Activated T-cell treated with anti-CD3 and anti-CD28 coated beads, Interleukin-2, amount 50 U/mL, for 1 hour (primary cell): Measurements from ENCODE around the gene THAP6.
"Not testable (repeated sequence)": the region's sequence is repeated elsewhere in the genome, so short reads cannot be mapped to it uniquely, and the experiment has no call there.

Source experiments
- DNase-seq: peaks from one replicate; pipeline ENCODE4 v3.0.0-alpha.2; 2020

THAP6 gene

DNA sequence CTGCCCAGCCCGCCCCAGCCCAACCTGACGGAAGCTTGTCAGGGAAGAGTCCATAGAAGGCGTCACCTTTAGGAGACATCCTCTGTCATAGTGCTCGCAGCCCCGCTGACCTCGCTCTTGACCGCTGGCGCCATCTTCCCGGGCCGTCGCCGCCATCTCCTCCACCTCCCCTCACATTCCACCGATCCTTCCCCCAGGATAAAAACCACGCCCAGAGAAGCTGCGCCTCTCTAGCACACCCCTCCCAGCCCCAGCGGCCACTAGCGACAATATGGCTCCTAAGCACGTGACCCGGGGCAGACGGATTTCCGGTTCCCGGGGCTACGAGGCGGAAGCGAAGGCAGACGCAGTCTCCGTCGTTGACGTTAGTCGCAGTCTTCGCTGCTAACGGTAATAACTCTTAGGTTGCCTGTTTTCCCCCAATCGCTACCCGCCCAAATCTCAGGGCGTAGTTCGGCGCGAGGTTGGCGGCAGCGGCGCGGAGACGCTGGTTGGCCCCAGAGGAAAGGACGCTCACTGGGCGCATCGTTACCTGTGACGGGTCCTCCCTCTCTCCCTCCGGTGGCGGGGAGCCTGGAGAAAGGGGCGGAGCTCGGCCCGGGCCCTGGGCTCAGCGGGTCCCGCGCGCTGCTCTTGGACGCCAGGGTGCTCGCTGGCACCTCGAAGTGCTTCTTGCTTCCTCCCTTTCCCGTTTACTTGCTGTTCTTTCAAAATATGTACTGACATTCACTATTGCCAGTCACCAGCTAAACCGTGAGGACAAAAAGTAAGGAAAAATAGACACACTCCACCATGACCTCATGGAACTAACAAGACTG is at the start of gene THAP6, which contains the start of gene RCHY1:
Gene THAP6 (plus strand): TSS at position 343 of the 818 bp plus-strand sequence. CDS start 980 bp downstream, outside the sequence.
Gene RCHY1 (minus strand): TSS at position 273 of the 818 bp plus-strand sequence. CDS start 117 bp downstream, at position 156.
- peak; percentile 91 for DNase-seq

- DNase-seq, result no peak
These were observed 44.4 kb upstream of the THAP6 start for GRCh38 chr4:75469896-75470295.

GRCh38 chr4:75470738-75471137 is 43.5 kb upstream of the THAP6 start:
- DNase-seq, result no peak

DNA sequence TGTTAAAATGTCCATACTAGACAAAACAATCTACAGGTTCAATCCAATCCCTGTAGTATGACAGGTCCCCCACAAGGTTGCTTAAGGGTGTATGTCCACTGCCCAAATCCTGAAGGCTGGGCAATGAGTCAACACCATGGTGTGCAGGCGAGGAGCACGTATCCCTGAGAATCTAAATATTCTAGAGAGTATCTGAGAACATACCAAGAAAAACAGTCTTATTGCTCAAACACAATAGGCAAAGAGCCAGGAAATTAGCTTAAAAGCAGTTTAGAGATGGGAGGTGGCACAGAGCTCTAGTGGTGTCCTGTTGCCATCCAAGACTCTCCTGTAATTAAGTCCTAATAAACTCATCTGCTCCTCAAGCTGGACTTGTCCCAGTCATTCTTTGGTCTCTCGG is 37.1 kb upstream of the THAP6 start:
- DNase-seq, result no peak

DNA sequence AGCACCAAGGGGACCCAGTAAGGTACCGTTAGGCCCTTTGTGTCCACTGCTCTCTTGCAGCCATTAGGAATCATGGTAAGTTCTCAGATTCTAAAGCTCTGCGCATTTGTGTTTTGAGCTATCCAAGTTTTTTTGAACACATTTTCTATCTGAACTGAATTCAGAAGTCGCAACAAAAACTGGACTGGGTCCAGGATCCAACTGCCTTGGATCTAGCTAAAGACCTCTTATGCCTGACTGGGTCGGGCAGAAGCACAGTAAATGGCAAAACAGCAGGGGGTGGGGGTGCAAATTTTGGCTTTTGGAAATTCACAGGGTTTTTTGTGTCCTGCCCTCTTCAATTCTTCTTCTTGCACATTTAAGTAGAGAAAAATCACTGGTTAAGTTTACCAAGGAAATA is 30.1 kb upstream of the THAP6 start:
- DNase-seq, result no peak

DNA sequence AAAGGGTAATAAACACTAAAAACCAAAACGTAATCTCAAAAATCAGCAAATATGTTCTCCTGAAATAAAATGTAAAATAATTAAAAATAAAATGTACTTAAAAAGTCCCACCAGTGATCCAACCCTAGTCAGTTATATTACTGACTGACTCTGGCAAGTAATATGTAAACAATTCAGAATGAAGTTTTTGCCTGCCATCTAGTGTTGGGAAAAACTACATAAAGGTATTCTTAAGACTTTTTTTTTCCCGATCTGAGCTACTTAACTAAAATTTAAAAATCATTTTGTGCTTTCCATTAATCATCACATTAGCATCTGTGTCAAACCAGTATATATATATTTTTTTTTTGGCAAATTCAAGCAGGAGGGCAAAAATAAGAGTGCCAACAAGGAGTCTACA is 24.1 kb upstream of the THAP6 start:
- DNase-seq, result no peak

DNA sequence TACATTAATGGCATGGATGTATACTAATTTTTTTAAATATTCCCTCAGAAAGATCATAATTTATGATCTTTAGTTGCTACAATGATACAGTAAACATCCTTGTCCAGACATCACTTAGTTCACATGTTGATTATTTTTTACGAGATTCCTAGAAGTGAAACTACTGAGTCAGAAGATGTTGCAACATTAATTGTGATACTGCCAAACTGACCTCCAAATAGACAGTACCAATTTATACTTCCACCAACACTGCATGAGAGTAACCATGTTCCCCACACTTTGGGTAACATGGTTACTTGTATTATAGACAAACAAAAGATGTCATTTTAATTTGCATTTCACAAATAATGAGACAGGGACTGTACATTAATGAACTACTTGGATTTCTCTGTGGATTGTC is 19.7 kb upstream of the THAP6 start:
- no peak for DNase-seq

GRCh38 chr4:75495476-75495875 is 18.8 kb upstream of the THAP6 start:
- no peak for DNase-seq

GRCh38 chr4:75496406-75496805 is 17.9 kb upstream of the THAP6 start:
- DNase-seq, result no peak

- DNase-seq, result no peak
These were observed 17.1 kb upstream of the THAP6 start for GRCh38 chr4:75497133-75497532.

DNA sequence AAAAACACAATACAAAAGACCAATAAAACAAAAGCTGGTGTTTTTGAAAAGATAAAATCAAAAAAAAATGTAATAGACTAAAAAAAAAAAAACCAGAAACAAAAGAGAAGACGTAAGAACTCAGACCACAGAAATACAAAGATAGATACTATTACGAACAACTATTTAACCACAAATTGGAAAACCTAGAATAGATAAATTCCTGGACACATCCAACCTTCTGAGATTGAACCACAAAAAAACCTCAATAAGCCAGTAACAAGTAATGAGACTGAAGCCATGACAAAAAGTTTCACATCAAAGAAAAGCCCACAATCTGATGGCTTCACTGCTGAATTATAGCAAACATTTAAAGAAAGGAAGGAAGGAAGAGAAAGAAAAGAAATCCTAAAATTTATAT is 16.2 kb upstream of the THAP6 start:
- DNase-seq, result no peak

DNA sequence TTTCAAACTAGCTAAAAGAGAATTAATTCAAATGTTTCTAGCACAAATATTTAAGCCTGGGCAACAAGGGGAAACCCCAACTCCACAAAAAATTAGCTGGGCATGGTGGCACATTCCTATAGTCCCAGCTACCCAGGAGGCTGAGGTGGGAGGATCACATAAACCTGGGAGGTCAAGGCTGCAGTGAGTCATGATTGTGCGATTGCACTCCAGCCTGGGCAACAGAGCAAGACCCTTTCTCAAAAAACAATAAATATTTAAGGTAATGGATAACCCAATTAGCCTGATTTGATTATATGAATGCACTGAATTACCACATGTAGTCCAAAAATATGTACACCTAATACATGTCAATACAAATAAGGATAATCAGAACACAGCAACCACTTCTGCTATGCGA is 14.4 kb upstream of the THAP6 start:
- no peak for DNase-seq

DNA sequence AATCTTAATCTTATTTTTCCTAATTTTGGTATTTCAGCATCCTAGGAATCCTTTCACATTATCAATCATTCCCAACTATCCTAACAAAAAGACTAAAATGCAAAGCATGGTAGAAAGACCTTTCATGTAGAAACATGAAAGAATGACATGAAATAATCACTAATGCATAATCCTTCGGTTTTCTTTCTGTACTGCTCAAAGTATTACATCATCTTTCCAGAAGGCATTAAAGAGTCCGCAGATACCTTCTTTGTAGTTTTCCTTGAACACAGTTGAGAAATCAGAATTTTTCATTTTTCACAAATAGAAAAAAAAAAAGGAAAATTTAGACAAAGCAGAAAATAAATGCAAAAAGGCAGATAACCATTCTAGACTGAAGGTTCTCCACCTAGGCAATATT is 11.6 kb upstream of the THAP6 start:
- DNase-seq, result no peak

- no peak for DNase-seq
These were observed 8.6 kb upstream of the THAP6 start for GRCh38 chr4:75505630-75506029.

DNA sequence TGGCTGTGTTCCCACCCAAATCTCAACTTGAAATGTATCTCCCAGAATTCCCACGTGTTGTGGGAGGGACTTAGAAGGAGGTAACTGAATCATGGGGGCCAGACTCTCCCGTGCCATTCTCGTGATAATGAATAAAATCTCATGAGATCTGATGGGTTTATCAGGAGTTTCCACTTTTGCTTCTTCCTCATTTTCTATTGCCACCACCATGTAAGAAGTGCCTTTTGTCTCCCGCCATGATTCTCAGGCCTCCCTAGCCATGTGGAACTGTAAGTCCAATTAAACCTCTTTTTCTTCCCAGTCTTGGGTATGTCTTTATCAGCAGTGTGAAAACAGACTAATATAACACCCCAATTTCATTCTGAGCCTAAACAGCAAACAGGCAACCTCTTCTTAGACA is 4.7 kb upstream of the THAP6 start:
- DNase-seq, result not testable (repeated sequence)

DNA sequence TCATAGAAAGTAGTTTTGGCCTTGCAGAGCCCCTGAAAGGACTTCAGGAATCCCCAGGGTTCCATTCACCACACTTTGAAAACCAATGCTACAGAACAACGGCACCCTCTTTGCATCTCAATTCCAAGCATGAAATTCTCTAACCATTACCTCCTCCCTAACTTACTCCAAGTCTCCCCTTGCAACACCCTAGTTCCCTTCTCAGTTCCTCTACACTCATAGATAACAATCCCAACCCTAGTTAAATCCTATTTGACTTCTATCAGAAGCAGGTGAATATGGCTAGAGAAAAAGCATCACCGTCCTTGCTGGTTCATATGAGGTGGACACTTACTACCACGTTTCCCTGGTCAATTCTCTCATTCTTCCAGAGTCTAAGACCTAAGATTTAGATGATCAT is 2.4 kb upstream of the THAP6 start:
- no peak for DNase-seq

- DNase-seq, result no peak
These were observed 1.7 kb upstream of the THAP6 start for GRCh38 chr4:75512386-75513211.

DNA sequence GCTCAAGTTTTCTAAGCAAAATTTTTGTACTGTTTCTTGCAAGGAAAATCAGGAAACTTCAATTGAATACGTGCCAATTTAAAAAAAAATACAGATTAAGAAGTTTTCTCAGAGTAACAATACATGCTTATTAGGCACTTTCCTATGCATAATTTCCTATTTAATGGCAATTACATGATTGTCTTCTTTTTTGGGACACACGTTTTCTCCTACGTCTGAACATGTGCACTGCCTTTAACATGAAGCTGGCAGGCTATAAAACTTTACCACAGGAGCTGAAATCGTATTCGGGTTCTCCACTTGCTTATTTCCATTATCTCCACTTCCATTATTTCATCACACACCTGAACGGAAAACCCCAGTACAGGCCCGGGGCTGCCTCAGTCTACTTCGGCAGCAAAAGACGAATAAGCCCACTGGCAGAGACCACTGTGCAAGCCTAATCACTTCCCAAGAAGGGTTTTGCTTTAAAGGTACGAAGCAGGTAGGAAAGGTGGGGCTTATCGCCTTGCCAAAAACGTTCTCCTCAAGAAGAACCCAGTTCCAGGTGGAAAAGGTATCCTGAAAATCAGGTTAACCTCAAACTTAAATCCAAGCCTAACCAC is 645 bp upstream of the THAP6 start:
- DNase-seq, result no peak

GRCh38 chr4:75514949-75515612 is 808 bp downstream of the THAP6 start:
- DNase-seq, result peak; percentile 38

GRCh38 chr4:75516144-75516543 is 1.9 kb downstream of the THAP6 start:
- DNase-seq, result no peak

GRCh38 chr4:75519452-75519851 is 5.2 kb downstream of the THAP6 start:
- DNase-seq, result not testable (repeated sequence)

DNA sequence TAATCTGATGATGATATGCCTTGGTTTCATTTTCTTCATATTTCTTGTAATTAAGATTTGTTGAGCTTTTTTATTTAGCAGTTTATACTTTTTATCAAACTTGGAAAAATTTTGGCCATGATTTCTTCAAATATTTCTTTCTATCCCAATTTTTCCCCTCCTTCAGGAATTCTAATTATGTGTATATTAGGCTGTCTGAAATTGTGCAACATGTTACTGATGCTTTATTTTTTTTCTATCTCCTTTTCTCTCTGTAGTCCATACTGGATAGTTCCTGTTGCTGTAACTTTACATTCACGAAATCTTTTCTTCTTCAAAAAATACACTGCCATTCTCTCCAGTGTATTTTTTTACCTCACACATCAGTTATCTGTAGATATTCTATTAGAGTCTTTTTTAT is 10.8 kb downstream of the THAP6 start:
- no peak for DNase-seq

DNA sequence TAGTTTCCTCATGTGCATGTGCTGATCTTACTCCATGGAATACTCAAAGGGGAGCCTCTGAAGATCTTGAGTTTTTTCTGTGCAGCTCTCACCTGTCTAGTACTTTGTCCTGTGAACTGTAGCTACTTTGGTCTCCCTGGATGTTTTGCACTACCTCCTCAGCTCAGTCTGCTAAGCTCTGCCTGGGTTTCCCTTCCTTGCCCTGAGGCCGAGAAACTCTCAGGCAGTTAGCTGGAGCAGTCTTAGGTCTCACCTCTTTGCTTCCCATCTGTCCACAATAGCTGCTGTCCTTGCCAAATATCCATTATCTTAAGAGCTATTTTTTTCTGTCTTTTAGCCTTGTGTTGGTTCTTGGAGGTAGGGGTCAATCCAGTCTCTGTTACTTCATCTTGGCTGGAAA is 11.6 kb downstream of the THAP6 start:
- no peak for DNase-seq
